LoVo (cell line): Measurements from ENCODE around the gene SUPT3H.
"Not testable (repeated sequence)": the region's sequence is repeated elsewhere in the genome, so short reads cannot be mapped to it uniquely, and the experiment has no call there.

ENCODE experiments used
- DNase-seq: peaks from one replicate; pipeline ENCODE4 v3.0.0-alpha.2; 2016; ENCODE audit warnings: low spot score

Gene SUPT3H

DNA sequence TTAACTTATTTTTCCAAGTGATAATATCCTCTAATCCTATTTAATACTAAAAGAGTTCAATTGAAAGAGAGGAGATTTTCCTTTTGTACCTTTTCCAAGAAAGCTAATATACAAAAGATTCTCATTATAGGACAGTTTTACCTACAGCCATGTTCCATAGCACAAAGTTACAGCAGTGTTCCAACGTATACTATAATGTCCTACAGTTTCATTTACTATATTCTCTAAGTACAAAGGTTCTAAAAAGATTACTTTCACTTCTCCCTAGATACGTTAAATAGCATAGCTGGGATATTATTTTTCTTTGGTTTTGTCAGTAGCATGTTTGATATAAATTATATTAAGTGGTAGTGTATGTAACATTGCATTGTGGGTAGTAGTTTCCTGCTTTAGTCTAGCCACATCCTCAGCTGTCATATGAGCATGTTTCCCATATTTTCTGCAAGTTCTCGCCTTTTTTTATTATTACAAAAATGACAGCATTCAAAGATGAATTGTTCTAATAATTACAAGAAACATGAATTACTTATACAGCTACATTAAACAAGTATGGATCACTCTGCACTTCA, 54.0 kb downstream of the SUPT3H start:
- DNase-seq: no peak

DNA sequence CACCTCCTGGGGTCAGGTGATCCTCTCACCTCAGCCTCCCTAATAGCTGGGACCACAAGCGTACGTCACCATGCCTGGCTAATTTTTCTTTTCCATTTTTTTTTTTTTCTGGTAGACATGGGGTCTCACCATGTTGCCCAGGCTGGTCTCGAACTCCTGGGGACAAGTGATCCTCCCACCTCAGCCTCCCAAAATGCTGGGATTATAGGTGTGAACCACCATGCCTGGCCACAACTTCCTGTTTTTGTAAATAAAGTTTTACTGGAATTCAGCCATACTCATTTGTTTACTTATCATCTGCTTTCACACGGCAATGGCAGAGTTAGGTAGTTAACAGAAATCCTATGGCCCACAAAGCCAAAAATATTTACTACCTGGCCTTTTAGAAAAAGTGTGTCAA, 57.4 kb downstream of the SUPT3H start:
- DNase-seq: no peak

DNA sequence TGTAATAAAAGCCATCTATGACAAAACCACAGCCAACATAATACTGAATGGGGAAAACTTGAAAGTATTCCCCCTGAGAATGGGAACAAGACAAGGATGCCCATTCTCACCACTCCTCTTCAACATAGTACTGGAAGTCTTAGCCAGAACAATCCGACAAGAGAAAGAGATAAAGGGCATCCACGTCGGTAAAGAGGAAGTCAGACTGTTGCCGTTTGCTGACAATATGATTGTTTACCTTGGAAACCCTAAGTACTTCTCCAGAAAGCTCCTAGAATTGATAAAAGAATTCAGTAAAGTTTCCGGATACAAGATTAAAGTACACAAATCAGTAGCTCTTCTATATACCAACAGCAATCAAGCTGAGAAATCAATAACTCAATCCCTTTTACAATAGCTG, 63.6 kb downstream of the SUPT3H start:
- DNase-seq: no peak

DNA sequence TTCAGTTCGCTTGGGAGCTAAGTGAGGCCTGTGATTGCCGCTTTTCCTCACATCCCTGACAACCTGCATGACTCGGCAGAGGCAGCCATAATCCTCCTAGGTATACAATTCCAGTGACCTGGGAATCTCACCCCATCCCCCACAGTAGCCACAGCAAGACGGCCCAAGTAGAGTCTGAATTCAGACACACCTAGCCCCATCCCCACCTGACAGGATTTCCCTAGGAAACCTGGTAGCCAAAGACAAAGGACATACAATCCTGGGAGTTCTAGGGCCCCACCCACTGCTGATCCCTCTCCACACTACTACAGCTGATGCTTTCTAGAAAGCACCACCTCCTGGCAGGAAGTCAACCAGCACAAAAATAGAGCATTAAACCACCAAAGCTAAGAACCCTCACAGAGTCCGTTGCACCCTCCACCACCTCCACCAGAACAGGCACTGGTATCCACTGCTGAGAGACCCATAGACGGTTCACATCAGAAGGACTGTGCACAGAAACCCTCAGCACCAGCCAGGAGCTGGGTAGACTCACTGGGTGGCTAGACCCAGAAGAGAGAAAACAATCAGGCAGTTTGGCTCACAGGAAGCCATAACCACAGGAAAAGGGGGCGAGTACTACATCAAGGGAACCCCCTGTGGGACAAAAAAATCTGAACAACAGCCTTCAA, 67.5 kb downstream of the SUPT3H start:
- DNase-seq: no peak

DNA sequence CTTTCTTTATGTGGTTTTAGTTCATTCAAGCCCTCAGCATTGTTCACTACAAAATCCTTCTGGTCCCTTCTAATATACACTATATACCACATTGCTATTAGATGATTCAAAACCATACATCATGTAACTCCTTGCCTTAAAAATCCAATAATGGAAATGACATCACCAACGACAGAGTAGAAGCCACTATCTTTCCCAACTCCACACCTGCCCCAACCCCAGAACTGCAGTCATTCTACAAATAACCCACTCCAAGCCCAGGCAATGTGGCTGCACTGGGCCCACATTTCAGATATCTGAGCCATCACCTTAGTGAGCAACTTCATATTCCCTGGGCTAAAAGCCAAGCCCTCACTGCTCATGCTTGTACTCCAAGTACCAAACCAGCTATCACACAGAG, 72.2 kb downstream of the SUPT3H start:
- no peak for DNase-seq

DNA sequence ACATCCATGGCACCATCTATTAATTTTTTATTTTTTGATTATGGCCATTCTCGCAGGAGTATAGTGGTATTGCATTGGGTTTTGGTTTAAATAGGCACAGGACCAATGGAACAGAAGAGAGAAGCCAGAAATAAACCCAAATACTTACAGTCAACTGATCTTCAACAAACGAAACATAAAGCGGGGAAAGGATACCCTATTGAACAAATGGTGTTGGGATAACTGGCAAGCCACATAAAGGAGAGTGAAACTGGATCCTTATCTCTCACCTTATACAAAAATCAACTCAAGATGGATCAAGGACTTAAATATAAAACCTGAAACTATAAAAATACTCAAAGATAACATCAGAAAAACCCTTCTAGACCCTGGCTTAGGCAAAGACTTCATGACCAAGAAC, 74.9 kb downstream of the SUPT3H start:
- no peak for DNase-seq

DNA sequence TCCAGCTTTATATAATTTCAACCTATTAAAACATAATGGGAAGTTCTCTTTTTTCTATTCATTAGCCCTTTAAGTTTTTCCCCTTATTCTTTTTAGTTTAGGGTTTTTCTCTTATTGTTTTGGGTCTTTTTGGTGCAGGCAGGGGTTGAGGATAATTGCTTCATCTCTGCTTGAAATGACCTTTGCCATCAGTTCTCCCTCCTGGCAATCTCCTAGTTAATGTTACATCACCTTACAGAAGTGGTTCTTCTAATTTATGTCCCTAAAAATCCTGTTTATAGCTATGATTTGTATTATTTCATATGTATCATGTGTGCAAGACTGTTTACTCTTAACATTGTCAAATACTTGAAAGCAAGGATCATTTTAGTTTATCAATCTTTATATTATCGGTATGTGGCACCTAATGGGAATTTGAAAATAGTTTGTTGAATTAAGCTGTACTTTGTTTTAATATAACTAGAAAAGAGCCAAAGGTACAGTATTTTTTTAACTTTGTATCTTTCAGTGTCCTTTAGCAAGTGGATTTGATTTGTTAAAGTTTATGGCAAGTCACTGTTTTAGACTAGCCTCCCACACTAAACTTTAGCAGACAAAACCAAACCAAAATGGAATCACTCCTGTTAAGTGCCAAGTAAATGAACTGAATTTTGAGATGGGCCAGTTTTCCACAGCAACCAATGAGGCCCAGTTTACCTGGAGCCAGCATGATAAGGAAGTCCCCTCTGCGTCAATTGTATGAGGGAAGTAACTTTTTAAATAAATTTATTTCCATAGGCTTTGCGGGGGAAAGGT, 76.2 kb downstream of the SUPT3H start:
- no peak for DNase-seq

DNA sequence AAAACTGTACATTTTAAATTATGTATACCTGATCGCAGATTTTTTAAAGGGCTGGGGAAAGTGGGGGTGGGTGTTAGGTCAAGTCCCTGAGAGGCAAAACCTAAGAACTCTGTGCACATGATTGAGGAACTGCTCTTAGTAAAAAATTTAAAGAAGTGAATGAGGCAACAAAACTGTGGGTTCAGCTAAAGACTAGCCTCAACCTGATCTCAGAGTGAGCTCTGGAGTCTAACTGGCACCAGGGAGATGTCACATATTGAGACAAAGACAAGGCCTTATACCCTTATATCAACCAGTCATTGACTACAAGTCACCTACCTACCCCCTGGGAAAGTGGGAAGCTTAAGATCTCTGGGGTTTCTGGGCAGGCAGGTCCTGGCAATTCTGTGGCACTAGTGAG, 77.0 kb downstream of the SUPT3H start:
- DNase-seq: no peak

DNA sequence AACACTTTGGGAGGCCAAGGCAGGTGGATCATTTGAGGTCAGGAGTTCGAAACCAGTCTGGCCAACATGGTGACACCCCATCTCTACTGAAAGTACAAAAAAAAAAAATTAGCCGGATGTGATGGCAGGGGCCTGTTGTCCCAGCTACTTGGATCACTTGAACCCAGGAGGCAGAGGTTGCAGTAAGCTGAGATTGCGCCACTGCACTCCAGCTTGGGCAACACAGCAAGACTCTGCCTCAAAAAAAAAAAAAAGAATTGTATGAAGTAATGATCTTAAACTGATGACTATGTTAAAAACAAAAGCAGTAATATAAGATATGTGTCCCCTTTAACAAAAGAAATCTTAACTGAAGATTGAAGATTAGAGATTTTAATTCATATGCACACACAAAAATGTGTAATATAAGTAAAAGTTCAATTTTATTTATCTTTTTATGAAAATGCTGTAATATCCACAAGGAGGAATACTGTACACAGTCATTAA, 78.6 kb downstream of the SUPT3H start:
- no peak for DNase-seq

DNA sequence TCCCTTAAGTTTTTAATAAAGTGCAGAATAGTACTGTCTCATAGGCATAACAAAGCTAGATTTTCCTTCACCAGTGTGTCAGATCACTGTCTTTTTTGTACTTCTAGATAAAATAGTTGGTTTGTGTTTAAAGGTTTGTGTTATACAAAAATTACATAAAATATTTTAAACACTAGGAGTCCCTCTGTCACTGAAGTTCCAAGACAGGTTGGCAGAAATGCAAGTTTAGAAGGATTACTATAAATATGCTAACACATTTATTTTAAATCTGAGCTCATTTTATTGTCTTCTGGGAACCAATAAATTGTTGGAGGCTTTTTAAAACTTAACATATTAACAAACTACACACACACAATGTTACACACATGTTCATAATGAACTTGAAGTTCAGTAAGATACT, 80.4 kb downstream of the SUPT3H start:
- no peak for DNase-seq

DNA sequence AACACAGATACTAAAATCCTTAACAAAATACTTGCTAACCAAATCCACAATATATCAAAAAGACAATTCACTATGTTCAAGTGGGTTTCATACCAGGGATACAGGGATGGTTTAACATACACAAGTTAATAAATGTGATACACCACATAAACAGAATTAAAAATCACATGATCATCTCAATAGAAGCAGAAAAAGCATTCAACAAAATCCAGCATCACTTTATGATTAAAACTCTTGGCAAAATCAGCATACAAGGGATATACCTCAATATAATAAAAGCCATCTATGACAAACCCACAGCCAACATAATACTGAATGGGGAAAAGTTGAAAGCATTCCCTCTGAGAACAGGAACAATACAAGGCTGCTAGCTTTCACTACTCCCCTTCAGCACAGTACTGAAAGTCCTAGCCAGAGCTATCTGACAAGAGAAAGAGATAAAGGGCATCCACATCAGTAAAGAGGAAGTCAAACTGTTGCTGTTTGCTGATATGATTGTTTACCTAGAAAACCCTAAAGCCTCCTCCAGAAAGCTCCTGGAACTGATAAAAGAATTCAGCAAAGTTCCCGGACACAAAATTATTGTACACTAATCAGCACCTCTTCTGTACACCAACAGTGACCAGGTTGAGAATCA, 83.6 kb downstream of the SUPT3H start:
- DNase-seq: not testable (repeated sequence)

DNA sequence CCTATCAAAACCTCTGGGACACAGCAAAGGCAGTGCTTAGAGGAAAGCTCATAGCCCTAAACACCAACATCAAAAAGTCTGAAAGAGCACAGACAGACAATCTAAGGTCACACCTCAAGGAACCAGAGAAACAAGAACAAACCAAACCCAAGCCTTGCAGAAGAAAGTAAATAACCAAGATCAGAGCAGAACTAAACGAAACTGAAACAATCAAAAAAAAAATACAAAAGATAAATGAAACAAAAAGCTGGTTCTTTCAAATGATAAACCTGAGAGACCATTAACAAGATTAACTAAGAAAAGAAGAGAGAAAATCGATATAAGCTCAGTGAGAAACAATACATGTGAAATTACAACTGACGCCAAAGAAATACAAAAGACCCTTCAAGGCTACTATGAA, 84.4 kb downstream of the SUPT3H start:
- no peak for DNase-seq

DNA sequence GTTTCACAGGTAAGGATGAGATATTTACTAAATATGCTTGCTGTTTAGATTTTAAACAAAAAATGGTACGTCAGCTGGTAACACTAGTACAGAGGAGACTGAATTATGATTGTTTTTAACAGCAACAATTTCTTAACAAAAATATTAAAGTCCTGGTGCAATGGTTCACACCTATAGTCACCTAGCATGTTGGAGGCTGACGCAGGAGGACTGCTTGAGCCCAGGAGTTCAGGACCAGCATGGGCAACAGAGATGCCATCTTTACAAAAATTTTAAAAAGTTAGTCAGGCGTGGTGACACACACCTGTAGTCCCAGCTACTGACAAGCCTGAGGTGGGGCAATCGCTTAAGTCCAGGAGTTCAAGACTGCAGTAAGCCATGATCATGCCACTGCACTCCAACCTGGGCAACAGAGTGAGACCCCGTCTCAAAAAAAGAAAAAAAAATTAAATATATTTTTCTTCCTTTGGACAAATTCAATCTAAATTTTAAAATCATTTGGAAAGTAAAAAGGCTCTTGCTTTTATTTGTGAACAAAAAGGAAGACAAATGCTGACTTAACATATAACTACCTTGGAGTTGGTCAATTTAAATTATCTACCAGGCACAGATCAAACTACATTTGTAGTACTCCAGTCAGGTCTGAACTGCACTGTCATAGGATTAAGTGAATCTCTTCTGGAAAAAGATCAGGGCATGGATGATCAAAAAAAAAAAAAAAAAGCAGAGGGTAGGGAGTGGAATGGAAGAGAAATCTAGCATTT, 87.8 kb downstream of the SUPT3H start:
- no peak for DNase-seq

DNA sequence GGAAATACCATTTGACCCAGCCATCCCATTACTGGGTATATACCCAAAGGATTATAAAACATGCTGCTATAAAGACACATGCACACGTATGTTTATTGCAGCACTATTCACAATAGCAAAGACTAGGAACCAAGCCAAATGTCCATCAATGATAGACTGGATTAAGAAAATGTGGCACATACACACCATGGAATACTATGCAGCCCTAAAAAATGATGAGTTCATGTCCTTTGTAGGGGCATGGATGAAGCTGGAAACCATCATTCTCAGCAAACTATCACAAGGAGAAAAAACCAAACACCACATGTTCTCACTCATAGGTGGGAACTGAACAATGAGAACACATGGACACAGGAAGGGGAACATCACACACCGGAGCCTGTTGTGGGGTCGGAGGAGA, 91.0 kb downstream of the SUPT3H start:
- not testable (repeated sequence) for DNase-seq

DNA sequence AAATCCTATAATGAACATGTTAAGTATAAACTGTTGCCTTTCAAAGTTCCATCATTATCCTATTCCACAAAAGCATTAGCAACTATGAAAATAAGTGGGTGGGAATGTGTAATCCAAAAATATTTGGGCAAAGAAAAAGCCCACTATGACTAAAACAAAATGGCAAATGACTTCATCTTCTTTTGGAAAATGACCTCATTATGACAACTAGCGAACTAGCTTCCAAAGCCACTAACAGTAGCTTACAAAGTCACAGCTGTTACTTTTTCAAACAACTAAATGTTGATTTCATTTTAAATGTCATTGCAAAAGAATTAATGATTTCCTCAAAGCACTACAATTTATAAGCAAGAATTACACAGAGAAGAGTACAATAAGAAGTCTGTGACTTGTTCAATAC, 99.4 kb downstream of the SUPT3H start:
- DNase-seq: no peak

DNA sequence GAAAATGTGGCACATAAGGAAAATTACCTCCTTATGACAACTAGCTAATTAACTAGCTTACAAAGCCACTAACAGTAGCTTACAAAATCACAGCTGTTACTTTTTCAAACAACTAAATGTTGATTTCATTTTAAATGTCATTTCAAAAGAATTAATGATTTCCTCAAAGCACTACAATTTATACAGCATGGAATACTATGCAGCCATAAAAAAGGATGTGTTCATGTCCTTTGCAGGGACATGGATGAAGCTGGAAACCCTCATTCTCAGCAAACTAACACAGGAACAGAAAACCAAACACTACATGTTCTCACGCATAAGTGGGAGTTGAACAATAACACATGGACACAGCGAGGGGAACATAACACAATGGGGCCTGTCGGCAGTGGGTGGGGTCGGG, 100.0 kb downstream of the SUPT3H start:
- DNase-seq: not testable (repeated sequence)

DNA sequence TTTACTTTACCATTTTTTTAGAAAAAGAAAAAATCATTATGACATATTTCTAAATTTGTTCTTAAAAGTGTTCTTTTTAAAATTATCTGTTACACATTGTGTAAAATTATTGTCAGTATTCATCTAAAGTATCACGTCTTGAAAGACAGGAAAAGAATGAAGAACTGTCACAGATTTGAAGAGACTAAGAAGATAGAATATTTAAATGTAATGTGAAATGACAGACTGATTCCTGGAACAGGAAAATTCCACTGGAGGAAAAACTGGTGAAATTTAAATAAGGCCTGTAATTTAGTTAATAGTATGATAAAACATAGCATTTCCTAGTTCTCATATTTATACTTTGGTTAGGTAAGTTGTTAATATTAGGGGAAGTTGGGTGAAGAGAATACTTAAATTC, 102.4 kb downstream of the SUPT3H start:
- DNase-seq: no peak

DNA sequence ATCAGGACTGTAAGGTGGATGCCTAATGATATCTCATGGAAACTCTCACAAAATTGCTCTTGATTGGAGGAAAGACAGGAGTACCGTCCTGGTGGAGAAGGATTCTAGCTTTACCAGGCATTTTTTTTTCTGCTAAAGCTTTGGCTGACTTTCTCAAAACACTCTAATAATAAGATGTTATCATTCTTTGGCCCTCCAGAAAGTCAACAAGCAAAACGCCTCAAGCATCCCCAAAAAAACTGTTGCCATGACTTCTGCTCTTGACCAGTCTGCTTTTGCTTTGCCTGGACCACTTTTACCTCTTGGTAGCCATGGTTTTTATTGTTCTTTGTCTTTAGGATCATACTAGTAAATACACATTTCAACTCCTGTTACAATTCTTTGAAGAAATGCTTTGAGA, 105.1 kb downstream of the SUPT3H start:
- DNase-seq: no peak

DNA sequence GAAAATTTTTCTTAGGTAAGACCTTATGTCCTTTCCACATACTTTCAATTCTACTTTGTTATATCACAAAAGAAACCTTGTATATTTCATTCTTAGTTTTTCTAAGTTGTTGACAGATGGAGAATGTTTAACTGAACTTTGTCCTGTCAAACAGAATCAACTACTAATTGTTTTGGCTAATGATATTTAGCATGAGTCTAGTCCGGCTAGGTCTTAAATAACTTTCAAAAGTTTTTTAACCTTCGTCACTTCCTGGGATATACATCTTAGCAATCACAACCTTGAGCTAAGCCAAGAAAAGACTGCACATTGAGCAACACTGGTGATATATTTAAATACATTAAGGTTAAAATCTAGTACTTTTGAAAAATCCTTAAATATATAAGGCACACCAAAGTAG, 112.5 kb downstream of the SUPT3H start:
- DNase-seq: no peak

DNA sequence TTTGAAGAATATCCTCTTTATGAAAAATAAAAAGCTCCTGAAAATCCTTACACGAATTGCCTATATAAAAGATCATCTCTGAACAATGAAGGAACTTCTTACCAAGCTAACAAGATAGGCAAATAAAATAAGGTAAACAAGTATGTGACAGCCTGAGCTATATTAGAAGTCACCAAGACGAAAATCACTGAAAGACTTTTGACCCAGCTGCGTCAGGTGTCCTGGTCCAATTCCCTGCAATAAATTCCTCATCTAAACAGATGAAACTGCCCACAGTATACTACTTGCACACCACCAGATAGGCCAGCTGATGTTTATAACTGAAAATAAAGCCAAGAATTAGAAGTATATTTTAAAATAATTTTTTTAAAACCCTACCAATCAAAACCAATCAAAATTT, 117.0 kb downstream of the SUPT3H start:
- no peak for DNase-seq

DNA sequence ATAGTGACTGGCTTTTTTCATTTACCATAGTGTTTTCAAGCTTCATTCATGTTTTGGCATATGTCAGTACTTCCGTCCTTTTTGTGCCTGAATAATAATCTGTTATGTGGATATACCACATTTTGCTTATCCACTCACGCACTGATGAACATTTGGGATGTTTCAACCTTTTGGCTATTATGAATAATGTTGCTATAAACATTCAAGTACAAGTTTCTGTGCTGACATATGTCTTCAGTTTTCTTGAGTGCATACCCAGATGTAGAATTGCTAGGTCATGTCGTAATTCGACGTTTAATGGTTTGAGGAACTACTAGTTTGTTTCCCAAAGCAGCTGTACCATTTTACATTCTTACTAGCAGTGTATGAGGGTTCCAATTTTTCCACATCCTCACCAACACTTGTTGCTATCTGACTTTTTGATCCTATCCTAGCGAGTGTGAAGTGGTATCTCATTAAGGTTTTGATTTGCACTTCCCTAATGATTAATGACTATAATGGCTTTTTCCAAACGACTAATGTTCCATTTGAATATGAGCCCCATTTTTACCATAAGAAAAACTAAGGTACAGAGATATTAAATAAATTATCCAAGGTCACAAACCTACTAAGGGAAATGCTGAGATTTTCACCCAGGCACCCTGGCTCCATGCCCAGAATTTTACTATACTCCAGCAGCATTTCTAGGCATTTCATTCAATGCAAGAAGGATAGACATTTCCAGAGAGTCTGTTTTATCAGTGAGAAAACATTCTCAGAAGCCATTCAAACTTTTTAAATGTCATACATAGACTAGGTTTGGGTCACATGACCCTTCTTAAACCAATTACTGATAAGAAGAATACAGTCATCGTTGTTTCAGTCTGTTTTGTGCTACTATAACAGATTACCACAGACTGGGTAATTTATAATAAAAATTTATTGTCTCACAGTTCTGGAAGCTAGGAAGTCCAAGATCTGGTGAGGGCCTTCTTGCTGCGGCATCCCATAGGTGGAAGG, 120.7 kb downstream of the SUPT3H start:
- no peak for DNase-seq
